Activated CD8-positive, alpha-beta memory T cell treated with anti-CD3 and anti-CD28 coated beads for 1 hour (primary cell): ENCODE results near the gene GLIS2.

Experiments used
- DNase-seq, 2 donors: peaks; one replicate each; pipeline ENCODE4 v3.0.0-alpha.2; 2020; ENCODE audit warnings: low read depth in 1 of 2; ENCODE audit errors: extremely low read depth in 1 of 2

The GLIS2 gene

GRCh38 chr16:4367393-4367856 lies 51.6 kb downstream of the GLIS2 start:
- DNase-seq: no peak

- DNase-seq: no peak
Measured at GRCh38 chr16:4369007-4369733, 53.3 kb downstream of the GLIS2 start.

GRCh38 chr16:4370151-4370550 lies 54.3 kb downstream of the GLIS2 start:
- DNase-seq: no peak

GRCh38 chr16:4370570-4371356 lies 54.9 kb downstream of the GLIS2 start:
- no peak for DNase-seq

GRCh38 chr16:4371357-4372000 lies 55.6 kb downstream of the GLIS2 start, which contains the start of gene VASN:
TSS of gene VASN (plus strand) at chr16:4371848. CDS start at chr16:4380878, 9,030 bp downstream.
- peak; percentile 25 to 63 for DNase-seq

- no peak for DNase-seq
Measured at GRCh38 chr16:4372001-4372577, 56.2 kb downstream of the GLIS2 start.

- no peak for DNase-seq
Measured at GRCh38 chr16:4372578-4373355, 56.9 kb downstream of the GLIS2 start.

- DNase-seq: no peak
Measured at GRCh38 chr16:4373356-4373908, 57.6 kb downstream of the GLIS2 start.

- no peak for DNase-seq
Measured at GRCh38 chr16:4373909-4374742, 58.3 kb downstream of the GLIS2 start.

GRCh38 chr16:4375717-4376116 lies 59.9 kb downstream of the GLIS2 start:
- DNase-seq: no peak

- DNase-seq: no peak
Measured at GRCh38 chr16:4376126-4376892, 60.4 kb downstream of the GLIS2 start.

GRCh38 chr16:4376893-4377572 lies 61.2 kb downstream of the GLIS2 start:
- no peak for DNase-seq

GRCh38 chr16:4377573-4378154 lies 61.8 kb downstream of the GLIS2 start:
- DNase-seq: no peak

- DNase-seq: no peak
Measured at GRCh38 chr16:4378161-4378666, 62.3 kb downstream of the GLIS2 start.

- DNase-seq: no peak
Measured at GRCh38 chr16:4378999-4379690, 63.3 kb downstream of the GLIS2 start.

GRCh38 chr16:4380119-4381063 lies 64.5 kb downstream of the GLIS2 start:
- DNase-seq: no peak
